Tongue (tissue), 2 donors: ENCODE data around the gene ZBTB34. TPM values are rescaled to one million over a fixed set of nuclear protein-coding genes. Genes with fewer than 3 reads are reported as not detected.

ENCODE experiments used
- DNase-seq: peaks from one replicate; pipeline ENCODE4 v3.0.0-alpha.2; 2015
- total RNA-seq: library from RNA; depleted of rRNA; stranded (reverse); fragments of >200 nt; gene quantifications from one replicate; pipeline ENCODE4 v1.2.3, GENCODE V29; 2014

The ZBTB34 gene
- total RNA-seq, 1 donor from 2014 or later, result 17.6 TPM

DNA sequence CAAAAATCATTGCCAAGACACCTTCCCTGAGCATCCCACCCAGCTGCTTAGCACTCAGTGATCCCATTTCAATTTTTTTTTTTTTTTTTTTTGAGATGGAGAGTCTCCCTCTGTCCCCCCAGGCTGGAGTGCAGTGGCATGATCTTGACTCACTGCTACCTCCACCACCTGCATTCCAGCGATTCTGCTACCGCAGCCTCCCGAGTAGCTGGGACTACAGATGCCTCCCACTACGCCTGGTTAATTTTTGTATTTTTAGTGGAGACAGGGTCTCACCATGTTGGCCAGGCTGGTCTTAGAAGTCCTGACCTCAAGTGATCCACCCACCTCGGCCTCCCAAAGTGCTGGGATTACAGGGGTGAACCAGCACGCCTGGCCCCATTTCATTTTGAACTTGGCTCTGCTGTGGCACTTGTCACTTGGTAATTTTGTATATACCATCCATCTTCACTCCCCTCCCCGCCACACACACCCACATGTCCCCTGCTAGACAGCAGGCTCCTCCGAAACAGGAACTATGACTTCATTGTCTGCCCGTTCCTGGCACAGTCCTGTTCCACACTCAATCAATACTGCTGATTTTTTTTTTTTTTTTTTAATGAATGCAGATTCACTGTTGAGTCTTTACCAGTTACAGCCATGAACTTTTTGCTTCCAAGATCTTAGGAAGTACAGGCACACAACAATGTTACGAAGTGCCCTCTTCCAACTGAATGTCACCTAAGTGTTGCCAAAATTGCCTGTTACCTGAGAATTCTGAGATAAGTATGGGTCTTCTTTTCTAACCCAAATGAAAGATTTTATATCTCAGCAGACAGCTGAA is 17.3 kb upstream of the ZBTB34 start:
- DNase-seq, result no peak

DNA sequence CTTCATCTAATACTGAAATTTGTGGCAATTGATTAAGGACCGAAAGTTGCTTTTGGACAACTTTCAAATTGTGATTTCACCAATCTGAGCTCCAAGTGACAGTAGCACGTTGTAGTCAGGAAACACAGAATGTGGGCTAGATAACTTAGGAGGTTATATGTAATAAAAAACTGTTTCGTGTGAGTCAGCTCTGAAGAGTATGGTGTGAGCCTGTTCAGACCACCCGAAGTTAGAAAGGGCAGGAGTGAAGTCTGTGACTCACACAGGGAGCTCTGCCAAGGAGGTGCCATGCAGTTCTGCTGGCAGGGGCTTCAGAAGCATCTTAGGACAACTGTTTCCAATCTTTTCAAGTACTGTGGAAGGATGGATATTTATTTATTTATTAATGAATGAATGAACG is 16.4 kb upstream of the ZBTB34 start:
- DNase-seq, result peak; percentile 30

DNA sequence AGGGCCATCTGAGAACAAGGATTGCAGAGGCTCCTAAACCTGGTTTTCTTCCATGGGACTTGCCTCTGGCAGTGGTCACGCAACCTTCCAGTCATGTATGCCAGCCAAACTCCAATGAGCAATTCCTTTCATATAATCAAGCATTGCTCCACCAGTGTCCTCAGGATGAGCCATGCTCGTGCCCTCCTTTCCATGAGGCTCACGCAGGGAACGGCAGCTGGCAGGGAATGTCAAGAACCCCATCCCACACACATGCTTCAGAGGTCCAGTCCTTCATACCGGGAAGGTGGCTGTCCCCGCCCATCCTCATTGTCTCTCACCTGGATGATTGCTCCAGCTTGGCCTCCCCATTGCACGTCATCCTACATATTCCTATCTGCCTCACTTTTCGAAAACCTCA is 13.4 kb upstream of the ZBTB34 start:
- DNase-seq, result no peak

DNA sequence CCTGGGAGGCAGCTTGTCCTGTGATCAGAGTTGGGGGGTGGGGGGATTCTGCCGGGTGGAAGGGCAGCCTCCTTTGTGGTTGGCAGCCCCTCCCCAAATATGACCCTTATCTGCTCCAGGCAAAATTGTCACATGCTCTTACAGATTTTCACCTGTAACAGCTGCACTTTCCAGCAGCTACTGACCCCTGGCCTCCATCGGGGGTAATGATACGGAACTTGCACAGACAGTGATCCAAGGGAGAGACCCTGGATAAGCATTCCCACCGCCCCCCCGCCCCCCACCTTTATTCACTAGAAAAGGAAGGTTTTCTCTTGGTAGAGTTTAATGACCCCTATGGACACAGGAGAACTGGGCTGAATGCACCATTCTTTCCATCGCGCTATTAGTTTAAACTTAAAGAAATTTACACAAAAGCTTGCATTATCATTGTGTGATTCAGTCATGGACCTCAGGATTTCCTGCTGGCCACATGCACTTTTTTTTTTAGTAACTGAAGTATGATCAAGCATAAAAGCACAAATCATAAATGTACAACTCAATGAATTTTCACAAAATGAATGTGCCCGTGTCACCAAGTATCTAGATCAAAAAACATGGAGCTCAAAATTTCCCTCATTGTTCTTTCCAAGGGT is 10.7 kb upstream of the ZBTB34 start:
- no peak for DNase-seq

DNA sequence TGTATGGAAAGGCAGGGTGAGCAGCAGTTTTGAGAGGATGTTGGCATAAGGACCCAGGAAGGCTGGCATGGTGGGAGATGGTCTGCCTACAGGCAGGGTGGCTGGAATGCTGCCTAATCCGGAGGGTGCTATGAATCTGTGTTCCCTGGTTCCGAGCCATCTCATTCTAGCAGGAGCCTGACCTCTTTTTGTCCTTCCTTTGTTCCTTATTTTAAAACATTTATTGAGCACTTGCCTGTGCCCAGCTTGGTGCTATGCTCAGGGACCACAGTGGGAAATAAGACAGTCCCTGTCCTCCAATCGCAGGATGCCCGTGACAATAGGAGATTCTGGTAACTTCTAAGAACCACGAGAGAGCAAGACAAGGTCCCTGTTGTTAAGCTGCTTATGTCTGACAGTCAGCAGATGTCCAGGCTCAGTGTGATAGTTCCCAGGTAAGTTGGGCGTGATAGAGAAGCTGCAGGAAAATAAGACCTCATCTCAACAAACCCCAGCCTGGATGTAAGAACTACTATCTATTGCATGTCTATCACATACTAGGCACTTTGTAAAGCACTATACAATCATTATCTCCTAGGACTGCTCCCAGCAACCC is 9.1 kb upstream of the ZBTB34 start:
- DNase-seq, result no peak

DNA sequence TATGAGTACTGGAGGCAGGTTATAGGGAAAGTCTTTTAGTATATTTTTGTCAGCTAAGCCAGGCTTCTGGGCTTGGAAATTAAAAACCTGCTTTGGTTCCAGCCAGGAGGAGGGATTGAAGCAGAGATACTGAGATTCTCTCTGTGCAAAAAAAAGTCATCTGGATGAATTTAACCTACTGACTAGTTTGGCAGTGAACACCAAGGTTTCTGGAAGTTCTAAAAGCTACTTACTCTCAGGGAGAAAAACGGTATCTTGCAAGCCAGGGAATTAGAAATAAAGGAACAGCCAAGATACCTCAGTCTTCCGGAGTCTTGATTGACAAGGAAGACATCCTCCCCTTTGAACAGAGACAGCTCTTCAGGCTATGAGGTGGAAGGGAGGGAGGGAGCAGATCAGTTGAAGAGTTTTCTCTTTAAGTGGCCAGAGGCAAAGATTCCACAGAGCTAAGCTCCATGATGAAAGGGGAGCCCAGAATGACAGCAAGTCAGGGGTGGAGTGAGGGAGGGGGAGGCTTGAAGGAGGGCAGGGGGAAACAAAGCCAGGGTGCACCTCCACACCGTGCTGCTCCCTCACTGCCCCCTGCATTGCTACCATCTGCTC is 8.3 kb upstream of the ZBTB34 start:
- peak; percentile 67 for DNase-seq

DNA sequence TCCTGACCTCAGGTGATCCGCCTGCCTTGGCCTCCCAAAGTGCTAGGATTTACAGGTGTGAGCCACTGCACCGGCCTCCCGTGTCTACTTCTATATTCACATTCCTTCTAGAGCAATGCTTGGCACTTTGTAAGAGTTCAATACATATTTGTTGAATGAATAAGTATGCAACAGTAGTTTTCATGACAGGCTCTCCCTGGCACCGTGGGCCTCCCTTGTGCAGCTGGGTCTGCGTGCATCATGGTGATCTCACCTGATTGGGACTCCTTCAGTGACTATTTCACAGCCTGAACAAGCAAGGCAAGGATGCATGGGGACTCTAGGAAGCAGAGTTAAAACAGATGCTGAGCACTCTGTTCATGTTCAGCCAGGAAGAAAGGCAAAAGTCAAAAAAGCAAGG is 6.8 kb upstream of the ZBTB34 start:
- DNase-seq, result no peak

DNA sequence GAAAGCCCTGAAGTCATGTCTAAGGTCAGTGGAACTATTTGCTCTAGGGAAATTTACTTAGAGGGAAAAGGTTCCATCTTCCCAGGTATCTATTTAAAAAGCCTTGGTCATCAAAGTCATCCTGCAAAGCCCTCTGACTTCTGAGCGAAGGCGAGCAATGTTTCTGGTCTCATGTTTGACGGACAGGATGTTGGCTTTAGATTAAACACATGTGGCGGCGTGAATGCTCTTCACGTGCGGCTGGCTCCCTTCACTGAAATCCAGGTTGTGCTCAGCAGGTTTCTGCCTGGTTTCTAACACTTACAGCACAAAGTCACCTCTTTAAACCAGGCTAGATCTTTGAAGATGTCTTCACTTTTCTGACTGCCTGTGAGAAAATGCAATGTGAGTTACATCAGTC is 5.7 kb upstream of the ZBTB34 start:
- peak; percentile 56 for DNase-seq

DNA sequence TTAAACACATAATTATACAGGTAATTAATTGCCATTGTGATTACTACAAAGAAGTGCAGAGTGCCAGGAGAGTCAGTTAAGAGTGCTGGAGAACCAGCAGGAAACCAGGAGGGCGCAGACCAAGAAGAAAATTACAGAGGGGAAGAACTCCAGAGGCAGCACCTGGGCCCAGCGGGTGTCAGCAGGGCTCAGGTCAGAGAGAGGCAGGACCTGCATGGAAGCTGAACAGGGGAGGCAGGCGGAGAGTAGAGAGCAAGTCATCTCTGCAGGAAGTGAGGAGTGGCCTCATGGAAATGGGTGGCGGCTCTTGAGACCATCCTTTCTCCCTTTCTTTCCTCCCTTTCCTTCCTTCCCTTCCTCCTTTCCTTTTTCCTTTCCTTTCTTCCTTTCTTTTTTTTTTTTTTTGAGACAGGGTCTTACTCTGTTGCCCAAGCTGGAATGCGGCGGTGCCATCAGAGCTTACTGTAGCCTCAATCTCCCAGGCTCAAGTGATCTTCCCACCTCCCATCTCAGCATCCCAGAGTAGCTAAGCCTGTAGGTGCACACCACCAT is 4.0 kb upstream of the ZBTB34 start:
- DNase-seq, result no peak

DNA sequence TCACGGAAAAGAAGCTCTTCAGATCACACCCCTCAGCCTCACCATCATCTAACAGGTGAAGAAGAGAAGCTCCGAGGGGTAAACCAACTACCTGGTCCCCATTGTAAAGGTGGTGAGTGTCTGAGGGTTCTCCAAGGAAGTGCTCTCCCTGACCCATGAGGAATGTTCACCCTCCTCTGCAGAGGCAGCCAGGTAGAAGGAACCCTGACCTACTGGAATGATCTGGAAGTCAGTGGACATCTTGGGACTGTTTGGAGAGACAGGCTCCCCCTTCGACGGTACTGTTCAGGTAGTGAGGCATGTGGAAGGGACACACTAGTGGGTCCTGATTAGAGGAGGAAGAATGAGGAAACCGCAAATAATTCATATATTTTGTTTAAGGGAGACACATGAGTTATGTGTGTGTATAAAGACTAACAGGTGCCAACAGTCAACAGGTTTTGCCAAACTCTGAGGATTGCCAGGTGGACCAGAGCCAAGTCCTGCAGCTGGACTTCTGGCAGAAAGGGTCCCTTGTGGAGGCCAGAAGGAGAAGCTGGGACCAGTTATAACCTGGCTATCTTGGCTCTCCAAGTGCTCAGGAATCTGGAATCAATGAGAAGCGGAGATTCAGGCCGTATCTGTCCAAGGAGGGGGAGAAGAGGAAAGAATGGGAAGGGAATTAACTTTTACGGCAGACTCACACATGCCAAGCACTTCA is 3.0 kb upstream of the ZBTB34 start:
- peak; percentile 75 for DNase-seq

DNA sequence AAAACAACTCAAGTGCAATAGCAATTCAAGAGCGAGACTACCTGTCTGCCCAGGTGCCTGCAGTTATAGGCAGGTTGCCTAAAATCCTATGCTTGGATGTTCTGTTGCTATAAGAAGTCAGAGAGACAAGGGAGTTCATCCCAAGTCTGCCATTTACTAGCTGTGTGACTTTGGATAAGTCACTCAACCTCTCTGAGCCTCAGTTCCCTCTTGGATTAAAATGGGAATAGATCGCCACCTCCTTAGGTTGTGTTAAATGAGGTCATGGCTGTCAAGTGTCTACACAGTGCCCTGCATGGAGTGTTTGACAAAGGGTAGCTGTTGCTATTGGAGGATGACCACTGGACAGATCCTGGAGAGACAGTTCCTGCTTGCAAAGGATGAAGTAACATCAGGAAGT is 1.3 kb upstream of the ZBTB34 start:
- DNase-seq, result no peak

DNA sequence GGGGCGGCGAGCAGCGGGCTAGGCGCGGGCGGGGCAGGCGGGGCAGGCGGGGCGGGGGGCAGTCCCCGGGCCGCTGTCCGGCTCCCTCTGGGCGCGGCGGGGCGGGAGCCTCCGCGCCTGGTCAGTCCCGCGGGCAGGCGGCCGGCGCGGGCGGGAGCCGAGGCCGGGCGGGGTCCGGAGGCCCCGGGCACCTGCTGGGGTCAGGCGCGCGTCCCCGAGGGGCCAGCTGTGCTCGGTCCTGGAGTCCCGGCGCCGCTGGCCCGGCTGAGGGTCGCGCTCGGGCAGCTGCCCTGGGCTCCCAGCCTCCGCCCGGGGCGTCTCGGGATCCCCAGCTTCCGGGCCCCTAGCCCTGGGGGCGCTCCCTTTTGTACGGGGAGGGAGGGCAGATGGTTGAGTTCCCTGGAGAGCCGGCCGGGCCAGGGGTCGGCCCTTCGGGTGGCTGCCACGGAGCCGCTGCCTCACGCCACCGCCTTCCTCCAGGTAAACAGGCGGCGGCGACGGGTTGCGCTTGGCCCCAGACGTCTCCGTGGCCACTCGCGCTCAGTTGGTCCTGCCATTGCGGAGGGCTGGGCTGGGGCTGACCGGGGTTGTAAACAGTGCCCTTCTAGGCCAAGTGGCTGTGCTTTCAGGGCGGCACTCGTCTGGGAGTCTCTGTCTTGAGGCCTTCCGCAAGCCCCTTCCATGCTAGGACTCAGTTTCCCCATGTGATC is 473 bp downstream of the ZBTB34 start:
- DNase-seq, result peak; percentile 30

DNA sequence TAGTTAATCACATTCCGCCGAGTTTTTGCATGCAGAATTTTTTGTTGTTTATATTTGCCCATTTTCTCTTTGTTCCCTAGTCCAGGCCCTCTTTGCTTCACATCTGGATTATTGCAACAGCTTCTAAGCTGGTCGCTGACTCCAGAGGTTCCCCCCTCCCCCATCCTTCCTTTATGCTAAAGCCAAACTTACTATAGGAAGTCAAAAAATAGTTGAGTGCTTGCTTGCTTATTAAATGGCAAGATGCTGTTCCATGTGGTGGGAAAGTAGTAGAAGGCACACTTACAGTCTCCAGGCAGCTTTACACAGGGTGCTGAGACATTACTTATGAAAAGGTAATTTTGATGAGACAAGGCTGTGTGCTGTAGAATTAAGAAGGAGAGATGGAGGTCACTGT is 1.3 kb downstream of the ZBTB34 start:
- DNase-seq, result peak; percentile 46

DNA sequence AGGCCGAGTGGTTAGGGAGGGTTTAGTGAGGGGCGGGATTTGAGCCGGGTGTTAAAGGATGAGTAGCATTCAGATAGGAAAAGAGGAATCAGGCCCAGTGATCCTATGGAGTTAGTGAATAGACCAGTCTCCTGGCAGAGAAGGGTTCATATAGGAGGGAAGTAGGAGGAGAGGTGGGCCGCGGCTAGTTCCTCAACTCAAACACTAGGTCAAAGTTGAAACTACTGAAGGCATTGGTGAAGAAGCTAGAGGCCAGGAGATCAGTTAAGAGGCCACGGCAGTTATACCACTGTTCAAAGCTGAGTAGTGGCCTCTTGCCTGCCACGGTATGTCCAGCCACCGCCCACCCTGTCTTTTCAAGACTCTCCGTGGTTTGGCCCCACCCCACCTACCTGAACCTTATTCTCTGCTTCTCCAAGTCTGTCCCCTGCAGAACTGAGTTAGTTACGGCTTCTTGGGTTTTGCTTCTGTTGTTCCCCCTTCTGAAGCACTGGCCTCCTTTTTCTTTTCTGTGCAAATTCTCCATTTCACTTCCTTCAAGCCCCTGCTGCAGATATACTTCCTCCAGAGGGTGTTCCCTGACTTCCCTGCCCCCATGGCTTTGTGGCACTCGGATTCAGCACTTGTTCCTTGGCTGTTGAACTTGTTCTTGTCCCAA is 1.8 kb downstream of the ZBTB34 start:
- DNase-seq, result no peak

DNA sequence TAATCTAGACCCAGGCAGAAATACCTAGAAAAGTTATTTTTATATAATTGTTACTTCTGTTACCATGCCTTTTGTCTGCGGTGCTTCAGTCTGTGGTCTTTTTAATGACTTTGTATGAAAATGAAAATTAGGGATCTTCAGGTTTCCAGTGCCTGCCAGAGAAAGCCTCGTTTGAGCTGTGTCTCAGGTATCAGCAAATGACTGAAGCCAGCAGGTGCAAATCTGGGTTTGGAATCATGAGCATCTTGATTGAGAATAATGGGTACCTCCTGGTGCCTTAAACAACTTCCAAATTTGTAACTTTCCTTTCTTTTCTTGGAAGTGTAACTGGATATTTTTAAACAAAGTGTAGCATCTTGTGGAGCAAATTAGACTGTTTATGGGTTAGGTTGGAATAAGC is 4.3 kb downstream of the ZBTB34 start:
- peak; percentile 30 for DNase-seq

DNA sequence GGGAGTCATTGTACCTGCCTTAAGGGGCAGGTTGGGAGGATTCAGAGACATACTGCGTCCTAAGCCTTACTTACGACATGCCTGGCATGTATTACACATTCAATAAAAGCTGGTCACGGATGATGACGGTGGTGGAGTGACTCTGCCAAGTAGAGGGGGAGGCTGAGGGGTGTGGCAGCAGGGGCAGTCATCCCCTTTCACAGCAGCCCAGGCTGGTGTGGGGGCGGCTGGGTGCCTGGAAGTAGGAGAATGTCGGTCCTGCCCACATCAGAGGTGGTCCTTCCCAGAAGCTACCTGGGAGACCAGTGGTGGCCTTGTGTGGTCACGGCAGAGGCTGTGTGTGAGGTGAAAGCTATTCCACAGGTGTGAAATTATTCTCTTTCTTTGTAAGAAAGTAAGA is 8.9 kb downstream of the ZBTB34 start:
- no peak for DNase-seq

DNA sequence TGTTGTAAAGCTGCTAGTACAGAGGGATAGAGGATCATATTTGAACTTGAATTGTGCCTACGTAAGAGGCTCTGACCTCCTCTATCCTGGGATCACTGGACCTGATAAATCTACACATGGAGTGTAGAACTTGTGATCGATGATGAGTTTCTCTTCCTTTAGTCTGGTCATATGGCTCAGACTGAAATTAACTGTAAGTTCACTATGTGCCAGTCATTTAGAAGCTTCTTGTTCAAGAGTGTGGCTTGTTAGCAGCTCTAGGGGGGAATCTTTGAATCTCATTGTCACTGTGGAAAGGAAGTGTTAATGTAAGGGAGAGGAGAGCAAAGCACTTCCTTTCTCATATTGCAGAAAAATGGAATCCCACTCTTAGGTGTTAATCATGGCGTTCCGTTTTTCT is 12.1 kb downstream of the ZBTB34 start:
- DNase-seq, result no peak

DNA sequence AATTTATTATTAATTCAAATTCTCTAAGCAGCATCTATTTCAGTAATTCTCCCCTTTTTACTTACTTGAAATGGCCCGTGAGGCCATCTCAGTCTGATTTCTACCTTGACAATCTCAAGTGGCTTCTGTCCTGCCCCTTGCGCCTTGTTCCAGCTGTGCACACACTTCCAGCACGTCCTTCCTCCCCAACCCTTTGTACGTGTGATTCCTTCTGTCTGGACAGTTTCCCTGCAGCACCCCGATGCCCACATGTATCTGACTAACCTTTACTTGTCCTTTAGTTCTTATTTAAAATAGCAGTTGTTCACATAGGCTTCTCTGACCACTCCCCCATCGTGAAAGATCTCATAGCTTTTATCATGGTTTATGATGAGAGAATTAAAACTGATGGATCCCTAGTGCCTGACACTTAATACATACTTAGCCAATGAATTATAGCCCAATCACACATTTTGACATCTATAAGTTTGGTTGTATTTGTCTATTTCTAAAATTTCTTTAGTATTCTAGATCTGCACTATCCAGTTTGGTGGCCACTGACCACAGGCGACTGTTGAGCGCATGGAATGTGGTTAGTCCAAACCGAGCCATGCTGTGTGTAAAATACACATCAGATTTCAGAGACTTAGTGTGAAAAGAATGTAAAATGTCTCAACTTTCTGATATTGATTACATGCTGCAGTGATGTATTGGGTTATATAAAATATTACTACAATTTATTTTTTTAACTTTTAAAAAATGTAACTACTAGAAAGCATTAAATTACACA is 14.3 kb downstream of the ZBTB34 start:
- DNase-seq, result no peak

DNA sequence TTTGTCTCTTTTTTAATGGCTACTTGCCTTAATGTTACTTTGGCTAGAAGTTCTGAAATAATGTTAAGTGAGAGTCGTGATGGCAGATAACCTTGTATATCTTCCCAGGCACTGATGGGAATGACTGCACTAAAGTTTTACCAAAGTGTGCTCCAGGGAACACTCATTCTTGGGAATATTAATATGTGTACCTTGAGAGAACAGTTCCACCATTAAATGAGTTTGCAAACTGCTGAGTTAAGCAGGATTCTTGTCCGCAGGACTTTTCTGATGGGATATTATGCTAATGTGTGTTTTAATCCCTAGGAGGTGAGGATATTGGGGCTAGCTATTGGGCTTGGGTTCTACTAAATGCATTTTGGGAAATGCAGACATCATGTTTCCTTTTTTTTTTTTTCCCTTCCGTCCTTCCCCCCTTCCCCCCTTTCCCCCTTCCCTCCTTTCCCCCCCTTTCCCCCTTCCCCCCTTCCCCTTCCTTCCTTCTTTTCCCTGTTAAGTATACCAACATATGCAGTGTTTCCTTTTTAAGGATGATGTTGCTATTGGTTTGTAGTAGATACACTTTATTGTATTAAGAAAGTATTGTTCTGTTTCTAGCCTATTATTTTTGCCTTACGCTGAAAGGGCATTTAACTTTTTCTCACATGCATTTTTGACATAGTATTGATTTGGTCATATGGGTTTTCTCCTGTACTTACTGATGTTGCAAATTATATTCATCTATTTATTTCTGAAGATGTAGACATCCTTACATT is 15.5 kb downstream of the ZBTB34 start:
- no peak for DNase-seq

DNA sequence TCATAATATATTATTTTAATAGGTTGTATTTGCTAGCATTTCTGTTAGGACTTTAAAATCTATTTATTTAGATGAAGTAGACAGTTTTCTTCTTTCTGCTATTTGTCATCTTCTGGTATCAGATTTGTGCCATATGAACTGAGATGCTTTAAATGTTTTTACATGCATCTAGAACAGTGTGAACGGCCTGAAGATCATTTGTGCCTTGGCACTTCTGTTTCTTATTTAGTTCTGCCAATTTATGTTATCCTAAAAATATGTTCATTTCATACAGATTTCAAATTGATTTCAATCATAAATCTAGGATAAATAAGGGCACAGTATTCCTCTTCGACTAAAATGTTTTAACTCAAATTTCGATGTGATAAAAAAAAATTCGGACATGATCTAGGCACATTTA is 16.1 kb downstream of the ZBTB34 start:
- no peak for DNase-seq
